H1 (cell line): ENCODE results near the gene SIRT3. TPM values are rescaled to one million over a fixed set of nuclear protein-coding genes. Genes with fewer than 3 reads are reported as not detected.

Source experiments
- CTCF ChIA-PET: fragments of 300-600 bp; sonication (Branson Sonifier 250); formaldehyde crosslinking; loops from one replicate; lab custom pipeline; 2021; ENCODE audit not compliant: partially characterized antibody; lab: Charles Lee
- POLR2A ChIA-PET: fragments of 300-600 bp; sonication (Branson Sonifier 250); formaldehyde crosslinking; loops from one replicate; lab custom pipeline; 2021; ENCODE audit warnings: inconsistent platforms; ENCODE audit not compliant: partially characterized antibody; lab: Charles Lee
- DNase-seq, 2 experiments: peaks; one replicate each; pipeline versions ENCODE4 v3.0.0 to v3.0.0-alpha.2; 2010 to 2022; ENCODE audit warnings: low spot score in 2 of 2, low read depth in 1 of 2, mixed read lengths in 1 of 2
- FAIRE-seq: peaks from 2 replicates; lab custom pipeline; 2011; peaks lifted over from hg19 to GRCh38; lab: Jason Lieb, UNC
- H2AFZ ChIP-seq: 2 replicates; pipeline ENCODE4 v1.8.1; 2012; ENCODE audit warnings: low read length, inconsistent platforms
- H2AK5ac ChIP-seq: 2 replicates; pipeline ENCODE4 v1.6.1; 2013; ENCODE audit warnings: low read depth, low read length
- H2BK120ac ChIP-seq: replicated peaks from 2 replicates; pipeline ENCODE3; 2013; ENCODE audit warnings: low read depth, low read length, inconsistent platforms
- H2BK12ac ChIP-seq: 2 replicates; pipeline ENCODE4 v1.6.1; 2013; ENCODE audit warnings: low read depth, low read length
- H2BK15ac ChIP-seq: 2 replicates; pipeline ENCODE4 v1.6.1; 2013; ENCODE audit warnings: low read length
- H2BK20ac ChIP-seq: 2 replicates; pipeline ENCODE4 v1.6.1; 2013; ENCODE audit warnings: low read length
- H2BK5ac ChIP-seq: 2 replicates; pipeline ENCODE4 v1.6.1; 2013; ENCODE audit warnings: low read depth, low read length
- H3K14ac ChIP-seq: 2 replicates; pipeline ENCODE4 v1.6.1; 2013; ENCODE audit warnings: inconsistent platforms; ENCODE audit not compliant: insufficient read length
- H3K18ac ChIP-seq: 2 replicates; pipeline ENCODE4 v1.6.1; 2013; ENCODE audit warnings: low read length; ENCODE audit errors: extremely low read depth
- H3K23ac ChIP-seq: 2 replicates; pipeline ENCODE4 v1.6.1; 2013; ENCODE audit warnings: inconsistent platforms; ENCODE audit not compliant: insufficient read length
- H3K23me2 ChIP-seq: 2 replicates; pipeline ENCODE4 v1.6.1; 2013; ENCODE audit warnings: low read depth, low read length
- H3K27ac ChIP-seq: 2 replicates; pipeline ENCODE4 v1.6.1; 2011; ENCODE audit warnings: low read depth, low read length, inconsistent platforms
- H3K27me3 ChIP-seq, 4 experiments: replicated peaks in 1 of 4; 1 replicate in 1 of 4; 2 replicates in 3 of 4; pipeline versions ENCODE4 v1.6.1 to v1.8.1; 2011 to 2013; ENCODE audit warnings: low read length in 3 of 4, mild to moderate bottlenecking in 3 of 4, inconsistent platforms in 2 of 4, mixed read lengths in 2 of 4, moderate library complexity in 1 of 4; ENCODE audit not compliant: control insufficient read depth in 3 of 4, insufficient read depth in 3 of 4; ENCODE audit errors: extremely low read depth in 1 of 4
- H3K36me3 ChIP-seq, 4 experiments: 2 replicates each; pipeline versions ENCODE4 v1.6.1 to v1.8.1; 2011 to 2013; ENCODE audit warnings: mild to moderate bottlenecking in 4 of 4, low read length in 3 of 4, moderate library complexity in 2 of 4, control low read depth in 1 of 4, inconsistent platforms in 1 of 4; ENCODE audit not compliant: insufficient read depth in 4 of 4, control insufficient read depth in 2 of 4
- H3K4ac ChIP-seq: replicated peaks from 2 replicates; pipeline ENCODE3; 2013; ENCODE audit warnings: low read length, low read depth, mixed read lengths, inconsistent platforms; ENCODE audit not compliant: insufficient read length
- H3K4me1 ChIP-seq, 4 experiments: replicated peaks in 1 of 4; 1 replicate in 1 of 4; 2 replicates in 3 of 4; pipeline versions ENCODE4 v1.6.1 to v1.8.1; 2011 to 2013; ENCODE audit warnings: low read length in 3 of 4, inconsistent platforms in 2 of 4, mixed read lengths in 1 of 4; ENCODE audit not compliant: insufficient read depth in 4 of 4, control insufficient read depth in 3 of 4
- H3K4me2 ChIP-seq, 2 experiments: 2 replicates each; pipeline versions ENCODE4 v1.6.1 to v1.8.1; 2011 to 2013; ENCODE audit warnings: low read depth in 2 of 2, low read length in 2 of 2, control low read depth in 1 of 2, inconsistent platforms in 1 of 2, mild to moderate bottlenecking in 1 of 2; ENCODE audit not compliant: insufficient read depth in 1 of 2
- H3K4me3 ChIP-seq, 4 experiments: fragments of 200-600, 300-600 bp in 1 of 4; sonication (generic), shearing (Covaris generic), sonication (Bioruptor Twin) in 1 of 4; 2 replicates each; pipeline versions ENCODE4 v1.5.1 to v1.8.1; 2011 to 2016; ENCODE audit warnings: low read length in 4 of 4, low read depth in 3 of 4, control low read depth in 2 of 4, inconsistent platforms in 2 of 4, mild to moderate bottlenecking in 2 of 4, mixed read lengths in 1 of 4, moderate library complexity in 1 of 4; ENCODE audit not compliant: insufficient read depth in 2 of 4; ENCODE audit errors: extremely low read depth in 1 of 4
- H3K56ac ChIP-seq: replicated peaks from 2 replicates; pipeline ENCODE3; 2013; ENCODE audit warnings: low read depth, mild to moderate bottlenecking, mixed read lengths, low read length, inconsistent platforms; ENCODE audit not compliant: insufficient read length
- H3K79me1 ChIP-seq: 2 replicates; pipeline ENCODE4 v1.6.1; 2013; ENCODE audit warnings: low read depth, low read length, control low read depth
- H3K79me2 ChIP-seq, 2 experiments: 2 replicates each; pipeline versions ENCODE4 v1.6.1 to v1.8.1; 2012 to 2013; ENCODE audit warnings: low read length in 2 of 2, mild to moderate bottlenecking in 2 of 2, inconsistent platforms in 1 of 2; ENCODE audit not compliant: insufficient read depth in 2 of 2, control insufficient read depth in 1 of 2
- H3K9ac ChIP-seq, 4 experiments: replicated peaks in 1 of 4; 1 replicate in 1 of 4; 2 replicates in 3 of 4; pipeline versions ENCODE4 v1.6.1 to v1.8.1; 2011 to 2013; ENCODE audit warnings: low read depth in 3 of 4, low read length in 3 of 4, control low read depth in 2 of 4, mild to moderate bottlenecking in 2 of 4, moderate library complexity in 2 of 4, inconsistent platforms in 1 of 4; ENCODE audit errors: extremely low read depth in 1 of 4
- H3K9me3 ChIP-seq, 2 experiments: 2 replicates each; pipeline versions ENCODE4 v1.6.1 to v1.8.1; 2012 to 2013; ENCODE audit warnings: mild to moderate bottlenecking in 2 of 2, moderate library complexity in 2 of 2, control low read depth in 1 of 2, inconsistent platforms in 1 of 2, low read depth in 1 of 2, low read length in 1 of 2, mixed read lengths in 1 of 2; ENCODE audit not compliant: insufficient read depth in 2 of 2
- H4K20me1 ChIP-seq, 2 experiments: replicated peaks in 1 of 2; 2 replicates each; pipeline versions ENCODE3 to v1.8.1; 2011 to 2013; ENCODE audit warnings: inconsistent platforms in 2 of 2, low read length in 2 of 2, mild to moderate bottlenecking in 1 of 2; ENCODE audit not compliant: insufficient read depth in 2 of 2, control insufficient read depth in 1 of 2
- H4K5ac ChIP-seq: 2 replicates; pipeline ENCODE4 v1.6.1; 2013; ENCODE audit warnings: low read length, low read depth, mixed read lengths, inconsistent platforms; ENCODE audit not compliant: insufficient read length
- H4K8ac ChIP-seq: 2 replicates; pipeline ENCODE4 v1.8.0; 2013; ENCODE audit warnings: mild to moderate bottlenecking, moderate library complexity, low read length, inconsistent platforms; ENCODE audit not compliant: insufficient read depth; ENCODE audit errors: extremely low read depth
- H4K91ac ChIP-seq: replicated peaks from 2 replicates; pipeline ENCODE3; 2013; ENCODE audit warnings: low read length, mixed read lengths, inconsistent platforms; ENCODE audit not compliant: insufficient read length
- CREB1 ChIP-seq: IDR thresholded peaks from 2 replicates; pipeline ENCODE4 v1.6.1; 2012; ENCODE audit warnings: inconsistent platforms
- EZH2 ChIP-seq: fragments of 200-600 bp; sonication (generic); IDR thresholded peaks from 2 replicates; pipeline ENCODE4 v1.7.1; 2012; ENCODE audit warnings: low read depth, mild to moderate bottlenecking, moderate library complexity, low read length, inconsistent platforms; ENCODE audit not compliant: severe bottlenecking
- MAX ChIP-seq: IDR thresholded peaks from 2 replicates; pipeline ENCODE4 v1.6.1; 2012; ENCODE audit warnings: inconsistent platforms
- RXRA ChIP-seq: IDR thresholded peaks from 2 replicates; pipeline ENCODE4 v1.6.1; 2011; ENCODE audit warnings: low read depth, mild to moderate bottlenecking, low read length, moderate library complexity; ENCODE audit not compliant: insufficient read depth
- SP2 ChIP-seq: IDR thresholded peaks from 2 replicates; pipeline ENCODE4 v1.6.1; 2012; ENCODE audit warnings: mild to moderate bottlenecking, low read length, inconsistent platforms
- SRF ChIP-seq: IDR thresholded peaks from 2 replicates; pipeline ENCODE4 v1.6.1; 2011; ENCODE audit warnings: mild to moderate bottlenecking, low read depth, low read length, moderate library complexity
- TBP ChIP-seq: IDR thresholded peaks from 2 replicates; pipeline ENCODE4 v1.6.1; 2011; ENCODE audit warnings: low read depth, low read length, improper control_type of control experiment
- YY1 ChIP-seq: IDR thresholded peaks from 2 replicates; pipeline ENCODE4 v1.6.1; 2011; ENCODE audit warnings: low read depth, mild to moderate bottlenecking, low read length
- WGBS, 2 experiments: shearing (Covaris generic) in 1 of 2; methylation state at CpG; one replicate each; pipeline versions ENCODE4 v1.1.6 to v1.1.7; 2013 to 2015; ENCODE audit warnings: low lambda C conversion rate in 2 of 2, mixed read lengths in 2 of 2, inconsistent platforms in 1 of 2, low coverage in 1 of 2, missing lambda C conversion rate in 1 of 2; ENCODE audit not compliant: insufficient replicate concordance in 2 of 2, insufficient coverage in 1 of 2, insufficient read length in 1 of 2; ENCODE audit errors: extremely low coverage in 1 of 2, missing lambda C conversion rate in 1 of 2; 5-methylcytosine and 5-hydroxymethylcytosine counted together
- polyA plus RNA-seq, 7 experiments: library from polyadenylated mRNA; depleted of rRNA in 3 of 7; stranded (reverse) in 5 of 7; unstranded in 2 of 7; fragments of >200 nt in 5 of 7; fragments of 200-250 nt in 2 of 7; gene quantifications; 1 replicate in 5 of 7; 2 replicates in 1 of 7; 4 replicates in 1 of 7; pipeline versions ENCODE4 v1.2.1 to v1.2.3, GENCODE V29; 2011 to 2013; ENCODE audit warnings: missing spikeins in 2 of 7, mixed read lengths in 2 of 7
- total RNA-seq: library from RNA; stranded (reverse); fragmentation: NEBNext Ultra II Directional; extraction: Animal tissue kit (Norgen Biotek cat#: 25700); gene quantifications from 2 replicates; pipeline ENCODE4 v1.2.1, GENCODE V29; 2021

SIRT3 gene
- total and polyA plus RNA-seq, 2 of the 8 experiments (the other 6 are each of a cell fraction or from before 2014, with no cell fraction given), result 14.3 to 21.6 TPM

- H3K36me3 ChIP-seq, result no peaks in the 10 kb centered on the region
- peaks cover 0 to 2% of the 10 kb centered on the region in 2 experiments; a peak in 1 of 4 replicates for H3K9me3 ChIP-seq
- H4K91ac ChIP-seq, result peak overlapping the region; percentile 25
- FAIRE-seq (no peak), DNase-seq (peak in 1 of 2 experiments; percentile 43)
- no peak for TF ChIP-seq SP2
- no peak for TF ChIP-seq CREB1
- TF ChIP-seq TBP, result no peak
- no peak for TF ChIP-seq MAX
- TF ChIP-seq EZH2, result no peak
- no peak for TF ChIP-seq RXRA
- no peak for TF ChIP-seq SRF
- TF ChIP-seq YY1, result no peak
- H2BK20ac ChIP-seq, result peak overlapping the region; percentile 24
- no peak overlapping the region for H3K14ac ChIP-seq
- H3K23me2 ChIP-seq, result no peaks in the 10 kb centered on the region
- CTCF ChIA-PET, result interaction anchor here (0.9 to 8.6 kb wide), 7 partner anchors 8 to 82 kb away, joined by 3 to 88 read pairs (median 5); no protein-coding TSS in a partner anchor
- H3K27me3 ChIP-seq, result peaks cover 0 to 12% (median 7%) of the 10 kb centered on the region in 4 experiments; a peak in 5 of 7 replicates
- H2BK15ac ChIP-seq, result 0 out of 2 replicates have a peak overlapping the region, but pooled peaks have one; percentile 75
- no peaks in the 10 kb centered on the region for H4K20me1 ChIP-seq
- H3K4me2 ChIP-seq, result no peak overlapping the region
- peak overlapping the region; percentile 29; the same call in 1 of the 2 replicates for H4K8ac ChIP-seq
- no peak overlapping the region for H3K56ac ChIP-seq
- no peak overlapping the region for H3K9ac ChIP-seq
- WGBS, 2 experiments, result 88% methylated on average over 8 of the region's 13 CpGs; no CpG with 5 or more reads in 1 of the 2 experiments
- H3K18ac ChIP-seq, result peak overlapping the region; percentile 60; the same call in 1 of the 2 replicates
- H3K79me1 ChIP-seq, result no peaks in the 10 kb centered on the region
- H2BK12ac ChIP-seq, result peak overlapping the region; percentile 94; the same call in 1 of the 2 replicates
- H3K27ac ChIP-seq, result no peak overlapping the region
- H3K23ac ChIP-seq, result no peak overlapping the region
- no peak overlapping the region for H3K4ac ChIP-seq
- H2AK5ac ChIP-seq, result no peak overlapping the region
- peak overlapping the region; percentile 87 for H2BK120ac ChIP-seq
- H2AFZ ChIP-seq, result no peak overlapping the region
- peaks cover 0 to 7% (median 4%) of the 10 kb centered on the region in 4 experiments; a peak in 5 of 7 replicates for H3K4me1 ChIP-seq
- H3K4me3 ChIP-seq, result no peak overlapping the region
- POLR2A ChIA-PET, result interaction anchor here (1.3 to 7.7 kb wide), 9 partner anchors 9 to 113 kb away, joined by 4 to 51 read pairs (median 7); partner anchors contain the start of gene IFITM5
- no peaks in the 10 kb centered on the region for H3K79me2 ChIP-seq
- no peak overlapping the region; the same call in 1 of the 2 replicates for H2BK5ac ChIP-seq
- peak overlapping the region; percentile 6 for H4K5ac ChIP-seq
Measured at GRCh38 chr11:282630-283360, 46.7 kb upstream of the SIRT3 start.
